ENCODE results near the gene FBXL4.

- TF ChIP-seq CTCF (conservative IDR thresholded peaks at IDR 0.05) (no peak), EZH2 (IDR thresholded peaks at IDR 0.05; ENCODE audit: low read depth) (no peak)
These were observed 116.4 kb downstream of the FBXL4 start for GRCh38 chr6:98831057-98831958.
